Kidney epithelial cell (primary cell): Measurements from ENCODE around the gene PAPPA2. TPM values are rescaled to one million over a fixed set of nuclear protein-coding genes. Genes with fewer than 3 reads are reported as not detected.
A peak's percentile ranks its signal among the peaks of the same experiment; 100 is the strongest.

ENCODE experiments used
- DNase-seq: peaks from one replicate; pipeline ENCODE4 v3.0.0-alpha.2; 2010; ENCODE audit warnings: low read depth
- H3K27me3 ChIP-seq: 2 replicates; pipeline ENCODE4 v1.6.0; 2011; ENCODE audit warnings: low read length; ENCODE audit not compliant: control insufficient read depth, insufficient read depth
- H3K36me3 ChIP-seq: 2 replicates; pipeline ENCODE4 v1.5.1; 2011; ENCODE audit warnings: low read length; ENCODE audit not compliant: control insufficient read depth, insufficient read depth
- H3K4me3 ChIP-seq: 2 replicates; pipeline ENCODE4 v1.5.1; 2011; ENCODE audit warnings: low read depth, mild to moderate bottlenecking, control low read depth, low read length
- CTCF ChIP-seq: IDR thresholded peaks from 2 replicates; pipeline ENCODE4 v1.5.1; 2011; ENCODE audit warnings: mild to moderate bottlenecking, moderate library complexity, low read length, control low read depth, inconsistent platforms; ENCODE audit not compliant: insufficient read depth, poor library complexity, severe bottlenecking
- total RNA-seq: library from RNA; depleted of rRNA; stranded (reverse); fragments of >200 nt; gene quantifications from 2 replicates; pipeline ENCODE4 v1.2.3, GENCODE V29; 2015

Gene PAPPA2
- total RNA-seq, 1 donor from 2014 or later = 6.9 TPM

GRCh38 chr1:176479971-176480370 is 17.0 kb downstream of the PAPPA2 start:
- no peak overlapping the region for H3K4me3 ChIP-seq
- H3K36me3 ChIP-seq = no peaks in the 10 kb centered on the region
- TF ChIP-seq CTCF = no peak
- H3K27me3 ChIP-seq = no peaks in the 10 kb centered on the region
- DNase-seq = no peak

- Histone ChIP-seq H3K4me3 (no peak overlapping the region), H3K27me3 (no peaks in the 10 kb centered on the region), H3K36me3 (no peaks in the 10 kb centered on the region)
- no peak for TF ChIP-seq CTCF
- no peak for DNase-seq
These were observed 17.8 kb downstream of the PAPPA2 start for GRCh38 chr1:176480750-176481149.

GRCh38 chr1:176485083-176485482 is 22.1 kb downstream of the PAPPA2 start:
- no peaks in the 10 kb centered on the region for H3K27me3 ChIP-seq
- no peak for TF ChIP-seq CTCF

GRCh38 chr1:176494436-176494835 is 31.5 kb downstream of the PAPPA2 start:
- no peak for TF ChIP-seq CTCF
- Histone ChIP-seq H3K4me3 (no peak overlapping the region), H3K36me3 (no peaks in the 10 kb centered on the region), H3K27me3 (no peaks in the 10 kb centered on the region)
- no peak for DNase-seq

More at GRCh38 chr1:176485083-176485482, 22.1 kb downstream of the PAPPA2 start:
- Histone ChIP-seq H3K36me3 (no peaks in the 10 kb centered on the region), H3K4me3 (no peak overlapping the region)
- no peak for DNase-seq

- H3K36me3 ChIP-seq = no peaks in the 10 kb centered on the region
- no peak for TF ChIP-seq CTCF
- DNase-seq = no peak
- no peak overlapping the region for H3K4me3 ChIP-seq
- no peaks in the 10 kb centered on the region for H3K27me3 ChIP-seq
These were observed 36.7 kb downstream of the PAPPA2 start for GRCh38 chr1:176499671-176500070.

GRCh38 chr1:176501599-176501998 is 38.6 kb downstream of the PAPPA2 start:
- no peak overlapping the region for H3K4me3 ChIP-seq
- no peaks in the 10 kb centered on the region for H3K27me3 ChIP-seq
- peak; percentile 57 for DNase-seq
- H3K36me3 ChIP-seq = no peaks in the 10 kb centered on the region
- no peak for TF ChIP-seq CTCF
